ENCODE results near the gene CDH26.

DNA sequence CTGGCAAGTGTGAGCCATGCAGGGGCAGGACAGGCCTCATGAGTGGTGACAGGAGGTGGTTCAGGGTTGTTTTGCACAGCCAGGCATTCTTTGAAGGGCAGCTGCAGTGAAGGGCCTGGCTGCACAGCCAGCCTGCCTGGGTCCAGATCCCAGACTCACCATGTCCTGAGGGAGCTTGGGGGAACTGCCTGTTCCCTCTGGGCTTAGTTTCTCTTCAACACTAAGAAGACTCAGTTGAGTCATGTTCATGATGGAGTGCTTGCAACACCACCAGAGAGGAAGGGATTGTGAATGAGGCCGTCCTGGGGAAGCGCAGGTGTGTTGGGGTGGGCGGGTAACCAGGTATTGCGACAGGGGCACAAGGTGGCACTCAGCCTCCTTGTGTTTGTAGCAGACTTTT lies 102.4 kb downstream of the CDH26 start:
- TF ChIP-seq, protein P1, sequence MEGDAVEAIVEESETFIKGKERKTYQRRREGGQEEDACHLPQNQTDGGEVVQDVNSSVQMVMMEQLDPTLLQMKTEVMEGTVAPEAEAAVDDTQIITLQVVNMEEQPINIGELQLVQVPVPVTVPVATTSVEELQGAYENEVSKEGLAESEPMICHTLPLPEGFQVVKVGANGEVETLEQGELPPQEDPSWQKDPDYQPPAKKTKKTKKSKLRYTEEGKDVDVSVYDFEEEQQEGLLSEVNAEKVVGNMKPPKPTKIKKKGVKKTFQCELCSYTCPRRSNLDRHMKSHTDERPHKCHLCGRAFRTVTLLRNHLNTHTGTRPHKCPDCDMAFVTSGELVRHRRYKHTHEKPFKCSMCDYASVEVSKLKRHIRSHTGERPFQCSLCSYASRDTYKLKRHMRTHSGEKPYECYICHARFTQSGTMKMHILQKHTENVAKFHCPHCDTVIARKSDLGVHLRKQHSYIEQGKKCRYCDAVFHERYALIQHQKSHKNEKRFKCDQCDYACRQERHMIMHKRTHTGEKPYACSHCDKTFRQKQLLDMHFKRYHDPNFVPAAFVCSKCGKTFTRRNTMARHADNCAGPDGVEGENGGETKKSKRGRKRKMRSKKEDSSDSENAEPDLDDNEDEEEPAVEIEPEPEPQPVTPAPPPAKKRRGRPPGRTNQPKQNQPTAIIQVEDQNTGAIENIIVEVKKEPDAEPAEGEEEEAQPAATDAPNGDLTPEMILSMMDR (IDR thresholded peaks at IDR 0.05) = no peak
- TF ChIP-seq POLR2A (IDR thresholded peaks at IDR 0.05) = no peak
